Peyer's patch (tissue), 4 donors: Measurements from ENCODE around the gene USP3. TPM values are rescaled to one million over a fixed set of nuclear protein-coding genes. Genes with fewer than 3 reads are reported as not detected.
"Not testable (repeated sequence)": the region's sequence is repeated elsewhere in the genome, so short reads cannot be mapped to it uniquely, and the experiment has no call there.

Experiments used
- DNase-seq, 3 donors: peaks; one replicate each; pipeline ENCODE4 v3.0.0-alpha.2; 2017 to 2019
- H3K27ac ChIP-seq, 4 donors: fragments of 200-600 bp; sonication (generic); one replicate each; pipeline ENCODE4 v1.5.1; 2016 to 2019
- H3K27me3 ChIP-seq, 2 donors: fragments of 200-600 bp; sonication (generic); one replicate each; pipeline ENCODE4 v1.5.1; 2019
- H3K36me3 ChIP-seq, 3 donors: fragments of 200-600 bp; sonication (generic); one replicate each; pipeline ENCODE4 v1.5.1; 2016 to 2019
- H3K4me1 ChIP-seq, 4 donors: fragments of 200-600 bp; sonication (generic); one replicate each; pipeline ENCODE4 v1.5.1; 2016 to 2019
- H3K4me3 ChIP-seq, 4 donors: fragments of 200-600 bp; sonication (generic); 1 replicate in 3 of 4; 2 replicates in 1 of 4; pipeline ENCODE4 v1.5.1; 2016 to 2019; ENCODE audit warnings: mild to moderate bottlenecking in 1 of 4
- H3K9me3 ChIP-seq, 4 donors: fragments of 200-600 bp; sonication (generic); one replicate each; pipeline ENCODE4 v1.5.1; 2016 to 2019; ENCODE audit warnings: mild to moderate bottlenecking in 1 of 4
- CTCF ChIP-seq, 6 experiments: fragments of 450-650 bp in 4 of 6; fragments of 200-600 bp in 2 of 6; sonication (generic) in 1 of 6; IDR thresholded peaks; one replicate each; pipeline ENCODE4 v1.5.1; 2017 to 2019; ENCODE audit warnings: antibody characterized with exemption in 6 of 6, mild to moderate bottlenecking in 3 of 6, moderate library complexity in 1 of 6
- POLR2A ChIP-seq, 2 donors: fragments of 450-650 bp; IDR thresholded peaks; one replicate each; pipeline ENCODE4 v1.5.1; 2017; ENCODE audit warnings: antibody characterized with exemption in 2 of 2, mild to moderate bottlenecking in 2 of 2, moderate library complexity in 2 of 2
- total RNA-seq, 4 donors: library from RNA; depleted of rRNA; stranded (reverse); fragments of >200 nt; gene quantifications; one replicate each; pipeline ENCODE4 v1.1.0, GENCODE V29; 2016

The USP3 gene
- total RNA-seq, 4 donors from 2014 or later = 67.8 to 86.1 (median 76.9) TPM

- no peak overlapping the region for H3K27ac ChIP-seq
- no peaks in the 10 kb centered on the region for H3K9me3 ChIP-seq
- H3K36me3 ChIP-seq = no peaks in the 10 kb centered on the region
- DNase-seq = no peak
- TF ChIP-seq CTCF (IDR thresholded peaks at IDR 0.05) (no peak), POLR2A (IDR thresholded peaks at IDR 0.05) (no peak)
- no peak overlapping the region for H3K4me3 ChIP-seq
- H3K27me3 ChIP-seq = no peaks in the 10 kb centered on the region
- peaks cover 9 to 85% (median 18%) of the 10 kb centered on the region in 4 donors for H3K4me1 ChIP-seq
Observed at GRCh38 chr15:63519548-63520178, 15.3 kb downstream of the USP3 start.

GRCh38 chr15:63520462-63520861 lies 16.1 kb downstream of the USP3 start:
- H3K27ac ChIP-seq, H3K9me3 ChIP-seq, H3K27me3 ChIP-seq, H3K36me3 ChIP-seq, DNase-seq, H3K4me3 ChIP-seq: not testable (repeated sequence)
- peaks cover 9 to 77% (median 15%) of the 10 kb centered on the region in 4 donors for H3K4me1 ChIP-seq

GRCh38 chr15:63522225-63522578 lies 17.8 kb downstream of the USP3 start:
- Histone ChIP-seq H3K27ac (peak overlapping the region in 1 of 4 donors; percentile 21), H3K4me1 (peaks cover 7 to 63% (median 12%) of the 10 kb centered on the region in 4 donors)

GRCh38 chr15:63523306-63523990 lies 19.1 kb downstream of the USP3 start:
- DNase-seq = no peak
- no peaks in the 10 kb centered on the region for H3K9me3 ChIP-seq
- H3K4me3 ChIP-seq = no peak overlapping the region
- H3K4me1 ChIP-seq = peaks cover 0 to 51% (median 5%) of the 10 kb centered on the region in 4 donors
- no peak overlapping the region for H3K27ac ChIP-seq
- TF ChIP-seq POLR2A (IDR thresholded peaks at IDR 0.05) = no peak
- no peak for TF ChIP-seq CTCF (IDR thresholded peaks at IDR 0.05)
- no peaks in the 10 kb centered on the region for H3K27me3 ChIP-seq
- no peaks in the 10 kb centered on the region for H3K36me3 ChIP-seq

More at GRCh38 chr15:63522225-63522578, 17.8 kb downstream of the USP3 start:
- H3K36me3 ChIP-seq = no peaks in the 10 kb centered on the region
- H3K27me3 ChIP-seq = no peaks in the 10 kb centered on the region
- H3K4me3 ChIP-seq = no peak overlapping the region
- no peak for TF ChIP-seq CTCF (IDR thresholded peaks at IDR 0.05)
- TF ChIP-seq POLR2A (IDR thresholded peaks at IDR 0.05) = no peak
- no peak for DNase-seq
- H3K9me3 ChIP-seq = no peaks in the 10 kb centered on the region

- H3K27me3 ChIP-seq = no peaks in the 10 kb centered on the region
- no peak for DNase-seq
- H3K36me3 ChIP-seq = no peaks in the 10 kb centered on the region
- no peak for TF ChIP-seq POLR2A (IDR thresholded peaks at IDR 0.05)
- no peak for TF ChIP-seq CTCF (IDR thresholded peaks at IDR 0.05)
- peaks cover 0 to 41% (median 5%) of the 10 kb centered on the region in 4 donors for H3K4me1 ChIP-seq
- no peak overlapping the region for H3K27ac ChIP-seq
- no peak overlapping the region for H3K4me3 ChIP-seq
- no peaks in the 10 kb centered on the region for H3K9me3 ChIP-seq
Observed at GRCh38 chr15:63524316-63525015, 20.1 kb downstream of the USP3 start.

- Histone ChIP-seq H3K36me3 (no peaks in the 10 kb centered on the region), H3K27me3 (no peaks in the 10 kb centered on the region), H3K4me3 (no peak overlapping the region), H3K27ac (no peak overlapping the region), H3K9me3 (no peaks in the 10 kb centered on the region), H3K4me1 (peaks cover 0 to 26% (median 5%) of the 10 kb centered on the region in 4 donors)
- TF ChIP-seq CTCF (IDR thresholded peaks at IDR 0.05) = no peak
- no peak for TF ChIP-seq POLR2A (IDR thresholded peaks at IDR 0.05)
- DNase-seq = no peak
Observed at GRCh38 chr15:63526401-63526800, 22.0 kb downstream of the USP3 start.
